BLaER1 (cell line): ENCODE measurements around the gene LRCH4.
A peak's percentile ranks its signal among the peaks of the same experiment; 100 is the strongest.

Experiments used
- H3K27ac ChIP-seq: shearing (Covaris generic); formaldehyde crosslinking; 2 replicates; pipeline ENCODE4 v1.8.1; 2022
- H3K27me3 ChIP-seq: shearing (Covaris generic); formaldehyde crosslinking; 2 replicates; pipeline ENCODE4 v1.8.1; 2022
- H3K36me3 ChIP-seq: shearing (Covaris generic); formaldehyde crosslinking; 2 replicates; pipeline ENCODE4 v1.8.1; 2022
- H3K4me1 ChIP-seq: shearing (Covaris generic); formaldehyde crosslinking; 2 replicates; pipeline ENCODE4 v1.8.1; 2022
- H3K4me2 ChIP-seq: shearing (Covaris generic); formaldehyde crosslinking; 2 replicates; pipeline ENCODE4 v1.8.1; 2022
- H3K4me3 ChIP-seq: shearing (Covaris generic); formaldehyde crosslinking; 2 replicates; pipeline ENCODE4 v1.8.1; 2022
- H3K9ac ChIP-seq: shearing (Covaris generic); formaldehyde crosslinking; 2 replicates; pipeline ENCODE4 v1.8.1; 2022
- H3K9me3 ChIP-seq: shearing (Covaris generic); formaldehyde crosslinking; 2 replicates; pipeline ENCODE4 v1.8.1; 2022
- H4K20me1 ChIP-seq: shearing (Covaris generic); formaldehyde crosslinking; 2 replicates; pipeline ENCODE4 v1.8.1; 2022
- Cebpa-rat ChIP-seq: shearing (Covaris generic); IDR thresholded peaks from 2 replicates; pipeline ENCODE4 v1.8.1; 2022

Gene LRCH4

DNA sequence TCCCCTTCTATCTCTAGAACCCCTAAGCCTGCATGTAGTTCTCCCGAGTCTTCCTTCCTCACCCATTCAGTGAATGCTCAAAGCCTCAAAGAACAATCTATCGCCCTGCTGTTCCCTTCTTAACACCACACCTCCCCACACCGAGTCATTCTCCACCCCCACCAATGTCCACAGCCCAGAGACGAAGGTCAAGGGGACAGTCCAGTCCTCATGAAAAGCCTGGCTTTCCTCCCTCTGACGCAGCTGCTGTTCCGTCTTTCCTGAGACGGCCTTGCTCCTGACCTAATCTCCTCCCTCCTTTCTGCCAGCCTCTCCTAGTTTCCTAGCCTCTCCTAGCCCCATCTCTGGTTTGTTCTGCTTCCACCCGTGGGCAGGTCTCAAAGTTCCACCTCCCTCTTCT, 35.6 kb upstream of the LRCH4 start:
- H3K27ac ChIP-seq = no peak overlapping the region
- H3K9me3 ChIP-seq = no peaks in the 10 kb centered on the region
- peaks cover 32% of the 10 kb centered on the region for H3K36me3 ChIP-seq
- no peak overlapping the region for H3K4me3 ChIP-seq
- H3K9ac ChIP-seq = 0 out of 2 replicates have a peak overlapping the region, but pooled peaks have one; percentile 0
- no peaks in the 10 kb centered on the region for H4K20me1 ChIP-seq
- H3K27me3 ChIP-seq = no peaks in the 10 kb centered on the region
- no peak for TF ChIP-seq Cebpa-rat
- H3K4me1 ChIP-seq = peaks cover 5% of the 10 kb centered on the region; the same call in 1 of the 2 replicates
- no peak overlapping the region for H3K4me2 ChIP-seq

DNA sequence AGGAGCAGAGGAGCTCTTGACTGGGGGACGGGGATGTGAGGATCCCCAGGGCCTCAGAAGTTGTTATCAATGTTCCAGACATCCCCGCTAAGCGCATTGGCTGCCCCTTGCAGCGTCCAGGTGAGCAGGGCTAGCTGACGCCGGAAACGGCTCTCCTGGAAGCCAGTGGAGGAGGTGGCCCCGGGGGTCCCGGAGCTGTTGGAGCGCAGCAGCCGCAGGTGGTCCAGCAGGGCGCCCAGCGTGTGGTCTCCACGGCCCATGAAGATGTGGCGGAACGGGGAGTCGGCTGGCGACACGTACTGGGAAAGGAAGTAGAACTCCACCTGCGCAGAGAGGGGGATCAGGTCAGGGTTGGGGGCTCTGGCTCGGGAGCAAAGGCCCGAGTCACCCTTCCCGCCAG, 34.9 kb upstream of the LRCH4 start:
- TF ChIP-seq Cebpa-rat = no peak
- H3K27ac ChIP-seq = no peak overlapping the region
- H4K20me1 ChIP-seq = no peaks in the 10 kb centered on the region
- H3K27me3 ChIP-seq = no peaks in the 10 kb centered on the region
- H3K4me2 ChIP-seq = no peak overlapping the region
- no peak overlapping the region for H3K4me3 ChIP-seq
- H3K9ac ChIP-seq = no peak overlapping the region
- no peaks in the 10 kb centered on the region for H3K4me1 ChIP-seq
- peaks cover 30% of the 10 kb centered on the region for H3K36me3 ChIP-seq
- no peaks in the 10 kb centered on the region for H3K9me3 ChIP-seq

DNA sequence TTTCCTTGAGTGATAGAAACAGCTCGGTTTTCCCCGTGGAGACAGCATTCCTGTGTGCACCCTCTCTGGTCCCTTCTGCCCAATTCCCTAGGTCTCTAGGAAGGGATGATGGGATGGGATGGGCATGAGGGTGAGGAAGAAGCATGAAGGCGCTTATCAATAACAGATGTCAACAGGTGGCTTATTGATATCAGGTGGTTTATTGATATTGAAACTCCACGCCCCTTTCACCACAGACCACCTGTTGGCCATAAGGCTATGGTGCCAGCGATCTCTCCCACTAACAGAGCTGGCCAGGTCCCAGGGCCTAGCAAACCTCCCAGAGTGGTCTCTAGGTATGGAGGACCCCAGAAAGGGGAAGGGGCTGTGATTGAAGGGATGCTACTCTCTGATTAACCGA, 34.3 kb upstream of the LRCH4 start:
- H3K36me3 ChIP-seq = peaks cover 24% of the 10 kb centered on the region
- H4K20me1 ChIP-seq = no peaks in the 10 kb centered on the region
- H3K9ac ChIP-seq = no peak overlapping the region
- no peak overlapping the region for H3K4me2 ChIP-seq
- TF ChIP-seq Cebpa-rat = no peak
- H3K27me3 ChIP-seq = no peaks in the 10 kb centered on the region
- H3K9me3 ChIP-seq = no peaks in the 10 kb centered on the region
- H3K4me3 ChIP-seq = no peak overlapping the region
- peaks cover 2% of the 10 kb centered on the region; the same call in 1 of the 2 replicates for H3K4me1 ChIP-seq
- H3K27ac ChIP-seq = no peak overlapping the region

DNA sequence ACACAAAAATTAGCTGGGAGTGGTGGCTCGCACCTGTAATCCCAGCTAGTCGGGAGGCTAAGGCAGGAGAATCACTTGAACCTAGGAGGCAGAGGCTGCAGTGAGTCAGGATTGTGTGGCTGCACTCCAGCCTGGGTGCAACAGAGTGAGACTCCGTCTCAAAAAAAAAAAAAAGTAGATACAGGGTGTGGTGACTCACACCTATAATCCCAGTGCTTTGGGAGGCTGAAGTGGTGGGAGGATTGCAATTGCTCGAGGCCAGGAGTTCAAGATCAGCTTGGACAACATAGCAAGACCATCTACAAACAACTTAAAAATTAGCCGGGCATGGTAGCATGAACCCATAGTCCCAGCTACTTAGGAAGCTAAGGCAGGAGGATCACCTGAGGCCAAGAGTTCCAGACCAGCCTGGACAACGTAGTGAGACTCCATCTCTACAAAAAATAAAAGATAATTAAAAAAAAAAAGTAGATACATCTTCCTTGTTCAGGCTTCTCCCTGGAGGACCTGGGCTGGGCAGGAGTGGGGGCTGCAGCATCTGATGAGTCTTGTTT, 28.5 kb upstream of the LRCH4 start:
- peaks cover 30% of the 10 kb centered on the region for H3K4me1 ChIP-seq
- no peaks in the 10 kb centered on the region for H4K20me1 ChIP-seq
- no peak for TF ChIP-seq Cebpa-rat
- no peak overlapping the region for H3K4me3 ChIP-seq
- no peak overlapping the region for H3K27ac ChIP-seq
- H3K9ac ChIP-seq = peak overlapping the region; percentile 83; the same call in 1 of the 2 replicates
- H3K27me3 ChIP-seq = no peaks in the 10 kb centered on the region
- peak overlapping the region; percentile 100 for H3K4me2 ChIP-seq
- 0 out of 2 replicates have a peak, but pooled peaks cover 6% of the 10 kb centered on the region for H3K36me3 ChIP-seq
- H3K9me3 ChIP-seq = no peaks in the 10 kb centered on the region

DNA sequence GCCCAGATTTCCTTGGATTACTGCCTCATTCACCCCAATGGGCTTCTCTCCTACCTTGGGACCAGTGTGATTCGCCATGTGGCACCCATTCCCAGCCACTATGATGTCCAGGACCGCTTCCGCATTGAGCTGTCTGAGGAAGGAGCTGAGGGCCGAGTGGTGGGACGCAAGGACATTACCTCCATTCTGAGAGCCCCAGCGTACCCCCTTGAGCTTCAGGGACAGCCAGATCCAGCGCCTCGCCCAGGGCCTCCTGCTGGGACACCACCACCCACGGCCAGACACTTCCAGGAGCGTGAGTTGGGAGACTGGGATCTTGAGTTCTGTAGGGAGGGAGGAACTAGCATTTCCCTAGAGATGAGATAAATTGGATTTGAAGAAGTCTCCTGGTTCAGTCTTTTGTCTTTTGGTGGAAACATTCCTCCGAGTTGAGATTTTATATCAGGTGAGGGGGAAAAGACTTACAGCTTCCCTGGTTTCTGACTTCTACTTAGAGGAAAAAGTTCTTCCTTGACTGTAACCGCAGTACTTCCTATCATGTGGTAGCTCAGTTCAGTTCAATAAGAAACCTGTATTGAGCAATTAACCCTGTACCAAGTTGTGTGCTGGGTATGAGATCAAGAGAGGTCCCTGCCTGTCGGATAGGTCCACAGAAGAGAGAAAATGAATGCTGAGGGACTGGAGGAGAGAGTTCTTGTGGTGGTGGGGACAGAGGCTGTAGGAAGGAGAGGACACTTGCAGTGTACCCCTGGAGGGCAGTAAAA, 27.7 kb upstream of the LRCH4 start:
- TF ChIP-seq Cebpa-rat = 0 out of 2 replicates have a peak, but pooled peaks have one; percentile 26
- Histone ChIP-seq H3K9ac (peak overlapping the region; percentile 83; the same call in 1 of the 2 replicates), H3K27me3 (no peaks in the 10 kb centered on the region), H3K36me3 (0 out of 2 replicates have a peak, but pooled peaks cover 6% of the 10 kb centered on the region), H3K4me3 (peak overlapping the region; percentile 79), H3K9me3 (no peaks in the 10 kb centered on the region), H4K20me1 (no peaks in the 10 kb centered on the region), H3K4me1 (peaks cover 30% of the 10 kb centered on the region), H3K4me2 (peak overlapping the region; percentile 100), H3K27ac (0 out of 2 replicates have a peak overlapping the region, but pooled peaks have one; percentile 2)

DNA sequence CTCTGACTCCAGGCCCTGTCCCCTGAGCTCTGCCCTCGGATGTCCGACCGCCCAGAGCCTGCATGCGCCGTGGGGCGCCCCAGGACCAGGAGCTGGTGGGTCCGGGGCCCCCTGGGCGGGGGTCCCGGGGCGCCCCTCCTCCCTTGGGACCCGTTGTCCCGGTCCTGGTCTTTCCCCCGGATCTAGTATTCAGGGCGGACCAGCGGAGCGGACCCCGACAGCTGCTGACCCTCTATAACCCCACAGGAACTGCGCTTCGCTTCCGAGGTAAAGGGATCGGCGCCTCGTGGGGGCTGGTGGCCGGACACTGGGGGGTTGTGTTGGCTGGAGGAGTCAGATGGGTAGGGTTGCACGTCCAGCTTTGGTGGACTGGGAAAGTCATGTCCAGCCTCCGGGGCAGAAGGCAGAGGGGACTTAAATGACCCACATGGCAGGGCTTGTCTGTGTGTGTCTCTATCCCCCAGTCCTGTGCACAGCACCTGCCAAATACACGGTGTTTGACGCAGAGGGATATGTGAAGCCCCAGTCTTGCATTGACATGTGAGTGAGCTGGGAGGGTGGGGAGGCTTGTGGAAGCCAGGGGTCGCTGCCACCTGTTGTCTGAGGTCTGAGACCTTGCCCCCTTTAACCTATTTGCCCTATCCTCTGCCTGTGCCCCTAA, 26.9 kb upstream of the LRCH4 start:
- Histone ChIP-seq H3K4me1 (peaks cover 30% of the 10 kb centered on the region), H3K27ac (peak overlapping the region; percentile 86), H3K4me3 (peak overlapping the region; percentile 79), H3K27me3 (no peaks in the 10 kb centered on the region), H4K20me1 (no peaks in the 10 kb centered on the region), H3K9ac (peak overlapping the region; percentile 83), H3K9me3 (no peaks in the 10 kb centered on the region), H3K36me3 (0 out of 2 replicates have a peak, but pooled peaks cover 6% of the 10 kb centered on the region), H3K4me2 (peak overlapping the region; percentile 100)
- no peak for TF ChIP-seq Cebpa-rat

DNA sequence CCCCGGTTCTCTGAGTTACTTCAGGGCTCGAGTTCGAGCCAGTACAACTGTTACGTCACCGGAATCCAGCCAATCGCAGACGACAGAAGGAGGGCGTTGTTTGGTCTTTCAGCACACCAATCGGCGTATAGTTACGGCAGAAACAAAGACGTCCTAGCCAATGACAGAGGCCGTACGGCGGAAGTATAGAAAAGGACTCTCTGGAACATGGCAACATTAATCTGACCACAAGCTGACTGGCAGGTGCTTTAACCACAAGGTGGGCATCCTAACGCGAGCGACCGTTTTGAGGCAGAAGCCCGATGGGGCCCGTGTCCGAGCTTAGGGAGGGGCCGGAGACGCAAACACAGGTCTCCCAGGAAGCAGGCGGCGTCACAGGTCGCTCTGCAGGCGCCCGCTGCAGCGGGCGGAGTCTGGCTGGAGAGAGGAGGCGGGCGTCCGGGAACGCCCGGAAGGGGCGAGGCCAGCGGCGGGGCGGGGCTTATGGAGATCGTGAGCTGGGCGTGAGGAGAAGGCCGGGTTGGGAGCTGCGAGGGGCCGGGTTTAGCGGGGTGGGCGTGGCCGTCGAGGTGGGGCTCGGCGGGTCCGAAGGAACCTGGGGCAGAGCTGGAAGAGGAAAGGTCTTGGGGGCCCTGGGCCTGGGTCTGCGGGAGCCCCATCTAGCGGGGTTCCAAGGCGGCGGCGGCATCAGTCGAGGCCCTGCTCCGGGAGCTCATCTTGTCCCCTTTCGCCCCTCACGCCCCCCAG, 26.2 kb upstream of the LRCH4 start, which contains the start of gene MOSPD3:
TSS of gene MOSPD3 (plus strand) at position 558 of the 747 bp plus-strand sequence. CDS start 252 bp downstream, outside the sequence.
- TF ChIP-seq Cebpa-rat = peak; percentile 40; the same call in 1 of the 2 replicates
- no peaks in the 10 kb centered on the region for H3K9me3 ChIP-seq
- H3K27ac ChIP-seq = peak within 1 kb of the TSS; percentile 86

DNA sequence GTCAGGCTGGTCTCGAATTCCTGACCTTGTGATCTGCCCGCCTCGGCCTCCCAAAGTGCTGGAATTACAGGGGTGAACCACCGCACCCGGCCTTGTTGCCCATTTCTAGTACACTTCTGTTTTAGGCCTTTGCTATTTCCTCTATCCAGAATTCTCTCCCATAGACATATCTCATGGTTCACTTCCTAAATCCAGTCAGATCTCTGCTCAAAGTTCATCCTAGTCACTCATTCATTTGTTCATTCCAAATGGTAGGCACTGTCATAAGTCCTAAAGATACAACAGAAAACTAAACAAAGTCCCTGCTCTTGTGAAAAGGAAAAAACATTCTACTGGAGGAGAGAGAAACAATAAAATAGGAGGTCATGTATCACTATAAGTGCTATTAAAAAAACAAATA, 24.0 kb upstream of the LRCH4 start:
- no peak for TF ChIP-seq Cebpa-rat
- Histone ChIP-seq H3K9ac (no peak overlapping the region), H3K27me3 (peaks cover 17% of the 10 kb centered on the region; the same call in 1 of the 2 replicates), H3K4me3 (no peak overlapping the region), H4K20me1 (no peaks in the 10 kb centered on the region), H3K9me3 (no peaks in the 10 kb centered on the region), H3K27ac (no peak overlapping the region), H3K36me3 (0 out of 2 replicates have a peak, but pooled peaks cover 6% of the 10 kb centered on the region), H3K4me1 (peaks cover 42% of the 10 kb centered on the region), H3K4me2 (no peak overlapping the region)

More for the DNA sequence above, 26.2 kb upstream of the LRCH4 start, which contains the start of gene MOSPD3:
- Histone ChIP-seq H3K4me1 (peaks cover 30% of the 10 kb centered on the region), H3K4me2 (peak within 1 kb of the TSS; percentile 100), H3K27me3 (no peaks in the 10 kb centered on the region), H3K4me3 (peak within 1 kb of the TSS; percentile 79), H3K36me3 (0 out of 2 replicates have a peak, but pooled peaks cover 6% of the 10 kb centered on the region), H3K9ac (peak within 1 kb of the TSS; percentile 83), H4K20me1 (no peaks in the 10 kb centered on the region)

DNA sequence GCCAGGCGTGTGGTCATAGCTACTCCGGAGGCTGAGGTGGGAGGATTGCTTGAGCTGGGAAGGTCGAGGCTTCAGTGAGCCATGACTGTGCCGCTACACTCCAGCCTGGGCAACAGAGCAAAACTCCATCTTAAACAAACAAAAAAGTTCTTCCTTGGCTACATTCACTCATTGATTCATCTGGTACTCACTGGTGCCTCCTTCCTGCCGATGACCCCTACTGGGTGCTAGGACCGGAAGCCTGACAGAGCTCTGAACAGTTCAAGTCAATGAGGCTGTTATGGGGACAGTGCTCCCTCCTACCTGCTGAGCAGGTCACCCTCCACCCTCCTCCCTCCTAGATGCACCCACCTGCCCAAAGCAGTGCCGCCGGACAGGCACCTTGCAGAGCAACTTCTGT, 21.2 kb upstream of the LRCH4 start:
- no peak overlapping the region for H3K4me2 ChIP-seq
- no peak overlapping the region for H3K9ac ChIP-seq
- no peak overlapping the region for H3K27ac ChIP-seq
- no peaks in the 10 kb centered on the region for H3K9me3 ChIP-seq
- no peak for TF ChIP-seq Cebpa-rat
- no peak overlapping the region for H3K4me3 ChIP-seq
- no peaks in the 10 kb centered on the region for H3K36me3 ChIP-seq
- peaks cover 22% of the 10 kb centered on the region; the same call in 1 of the 2 replicates for H3K27me3 ChIP-seq
- H3K4me1 ChIP-seq = peaks cover 43% of the 10 kb centered on the region
- no peaks in the 10 kb centered on the region for H4K20me1 ChIP-seq
